ENCODE results near the gene FBRS.

The FBRS gene

DNA sequence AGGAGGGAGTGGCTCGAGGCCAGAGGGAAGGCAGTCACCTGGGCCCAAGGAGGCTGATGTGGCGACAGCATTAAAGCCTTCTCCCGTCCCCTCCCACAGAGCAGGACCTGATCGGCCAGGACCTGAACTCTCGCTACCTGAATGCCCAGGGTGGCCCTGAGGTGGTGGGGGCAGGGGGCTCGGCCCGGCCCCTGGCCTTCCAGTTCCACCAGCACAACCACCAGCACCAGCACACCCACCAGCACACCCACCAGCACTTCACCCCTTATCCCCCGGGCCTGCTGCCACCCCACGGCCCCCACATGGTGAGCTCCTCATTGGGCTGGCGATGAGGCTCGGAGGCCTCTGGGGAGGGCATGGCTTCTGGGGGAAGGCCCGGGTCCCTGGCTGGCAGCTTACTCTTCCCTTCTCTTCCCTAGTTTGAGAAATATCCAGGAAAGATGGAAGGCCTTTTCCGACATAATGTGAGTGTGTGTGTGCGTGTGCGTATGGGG, 6.4 kb downstream of the FBRS start:
- no peak for DNase-seq (ENCODE audit: low read depth)
- TF ChIP-seq, protein P1, sequence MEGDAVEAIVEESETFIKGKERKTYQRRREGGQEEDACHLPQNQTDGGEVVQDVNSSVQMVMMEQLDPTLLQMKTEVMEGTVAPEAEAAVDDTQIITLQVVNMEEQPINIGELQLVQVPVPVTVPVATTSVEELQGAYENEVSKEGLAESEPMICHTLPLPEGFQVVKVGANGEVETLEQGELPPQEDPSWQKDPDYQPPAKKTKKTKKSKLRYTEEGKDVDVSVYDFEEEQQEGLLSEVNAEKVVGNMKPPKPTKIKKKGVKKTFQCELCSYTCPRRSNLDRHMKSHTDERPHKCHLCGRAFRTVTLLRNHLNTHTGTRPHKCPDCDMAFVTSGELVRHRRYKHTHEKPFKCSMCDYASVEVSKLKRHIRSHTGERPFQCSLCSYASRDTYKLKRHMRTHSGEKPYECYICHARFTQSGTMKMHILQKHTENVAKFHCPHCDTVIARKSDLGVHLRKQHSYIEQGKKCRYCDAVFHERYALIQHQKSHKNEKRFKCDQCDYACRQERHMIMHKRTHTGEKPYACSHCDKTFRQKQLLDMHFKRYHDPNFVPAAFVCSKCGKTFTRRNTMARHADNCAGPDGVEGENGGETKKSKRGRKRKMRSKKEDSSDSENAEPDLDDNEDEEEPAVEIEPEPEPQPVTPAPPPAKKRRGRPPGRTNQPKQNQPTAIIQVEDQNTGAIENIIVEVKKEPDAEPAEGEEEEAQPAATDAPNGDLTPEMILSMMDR (IDR thresholded peaks at IDR 0.05; ENCODE audit: insufficient read depth, low read depth, low read length, missing control alignments) = no peak

DNA sequence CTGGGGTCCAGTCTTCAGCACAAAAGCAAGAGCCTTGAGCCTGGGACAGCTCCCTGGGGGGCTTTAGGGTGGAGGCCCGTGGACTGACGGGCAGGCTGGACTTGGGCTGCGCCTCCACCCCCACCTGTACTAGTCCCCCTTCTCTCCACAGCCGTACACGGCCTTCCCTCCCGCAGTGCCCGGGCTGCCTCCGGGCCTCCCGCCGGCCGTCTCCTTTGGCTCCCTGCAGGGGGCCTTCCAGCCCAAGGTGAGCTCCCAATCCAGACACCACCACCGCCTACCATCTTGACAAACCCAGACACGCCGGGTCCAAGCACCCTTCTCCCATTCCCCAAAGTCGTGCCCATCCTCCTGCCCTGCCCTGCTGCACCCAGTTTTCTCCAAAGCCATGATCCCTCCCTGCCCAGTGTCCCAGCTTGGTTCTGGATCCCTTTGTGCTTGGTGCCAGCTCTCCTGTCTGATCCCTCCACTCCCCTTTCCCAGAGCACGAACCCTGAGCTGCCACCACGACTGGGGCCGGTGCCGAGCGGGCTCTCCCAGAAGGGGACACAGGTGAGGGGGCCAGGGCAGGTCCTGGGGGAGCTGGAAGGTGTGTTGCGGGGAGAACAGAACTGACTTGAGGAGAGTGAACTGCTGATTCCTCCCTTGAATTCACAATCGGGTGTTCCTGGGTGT, 7.1 kb downstream of the FBRS start:
- no peak overlapping the region for H3K4me3 ChIP-seq (ENCODE audit: low read depth, low read length)
- no peak for DNase-seq (ENCODE audit: low read depth)
- TF ChIP-seq, protein P1 (IDR thresholded peaks at IDR 0.05; ENCODE audit: insufficient read depth, low read depth, low read length, missing control alignments) = no peak

More for the DNA sequence above, 6.4 kb downstream of the FBRS start:
- no peak overlapping the region for H3K4me3 ChIP-seq (ENCODE audit: low read depth, low read length)

DNA sequence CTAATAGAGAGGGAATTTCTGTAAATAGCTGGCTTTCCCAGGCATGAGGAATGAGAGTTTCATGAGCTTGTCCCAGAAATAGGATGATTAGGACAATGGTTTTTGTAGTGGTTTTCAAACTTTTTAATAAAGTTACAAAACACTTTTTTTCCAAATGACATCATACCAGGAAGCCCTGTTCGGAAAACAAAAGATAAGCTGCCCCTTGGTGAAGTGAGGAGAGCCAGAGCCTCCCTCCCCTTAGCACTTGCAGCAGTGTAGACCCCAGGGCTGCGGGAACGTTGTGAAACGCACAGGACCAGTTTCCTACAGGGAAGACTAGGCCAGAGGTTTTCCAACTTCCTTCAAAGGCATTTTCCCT, 7.6 kb downstream of the FBRS start:
- H3K4me3 ChIP-seq (ENCODE audit: low read depth, low read length) = no peak overlapping the region
- TF ChIP-seq, protein P1 (IDR thresholded peaks at IDR 0.05; ENCODE audit: insufficient read depth, low read depth, low read length, missing control alignments) = no peak
- DNase-seq (ENCODE audit: low read depth) = no peak

DNA sequence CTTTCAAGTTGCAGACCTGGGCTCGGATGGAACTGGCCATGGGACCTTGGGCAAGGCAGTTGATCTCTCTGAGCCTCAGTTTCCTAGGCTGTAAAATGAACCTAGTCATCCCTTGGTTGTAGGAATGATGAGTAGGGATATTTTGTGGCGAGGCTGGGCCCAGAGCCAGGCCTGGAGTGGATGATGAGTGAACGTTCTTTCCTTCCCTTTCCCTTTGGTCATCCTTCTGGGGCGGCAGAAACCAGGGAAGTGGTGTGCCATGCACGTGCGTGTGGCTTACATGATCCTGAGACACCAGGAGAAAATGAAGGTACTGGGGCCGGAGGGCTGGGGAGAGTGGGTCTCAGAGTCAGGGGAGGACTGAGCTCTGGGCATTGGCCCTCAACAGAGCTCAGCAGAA, 8.4 kb downstream of the FBRS start:
- TF ChIP-seq, protein P1 (IDR thresholded peaks at IDR 0.05; ENCODE audit: insufficient read depth, low read depth, low read length, missing control alignments) = no peak
- H3K4me3 ChIP-seq (ENCODE audit: low read depth, low read length) = no peak overlapping the region
- DNase-seq (ENCODE audit: low read depth) = no peak

DNA sequence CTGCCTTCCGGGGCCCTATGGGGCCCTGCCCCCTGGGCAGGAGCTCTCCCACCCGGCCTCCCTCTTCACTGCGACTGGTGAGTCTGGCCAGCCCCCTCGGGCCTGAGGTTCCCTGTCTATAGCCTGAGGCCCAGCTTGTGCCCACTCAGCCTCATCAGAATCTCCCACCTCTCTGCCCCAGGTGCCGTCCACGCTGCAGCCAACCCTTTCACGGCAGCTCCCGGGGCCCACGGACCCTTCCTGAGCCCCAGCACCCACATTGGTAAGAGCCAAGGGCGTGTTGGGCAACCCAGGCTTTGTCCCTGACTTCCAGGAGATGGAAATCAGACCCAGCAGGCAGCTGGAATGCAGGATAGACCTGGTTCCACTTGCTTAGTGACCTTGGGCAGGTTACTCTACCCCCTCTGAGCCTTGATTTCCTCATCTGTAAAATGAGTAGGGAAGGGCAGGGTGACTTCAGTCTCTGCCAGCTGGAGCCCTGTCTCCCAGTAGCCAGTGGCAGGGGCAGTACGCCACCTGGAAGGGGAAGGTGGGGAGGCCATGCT, 9.2 kb downstream of the FBRS start:
- no peak overlapping the region for H3K4me3 ChIP-seq (ENCODE audit: low read depth, low read length)
- no peak for DNase-seq (ENCODE audit: low read depth)
- TF ChIP-seq, protein P1 (IDR thresholded peaks at IDR 0.05; ENCODE audit: insufficient read depth, low read depth, low read length, missing control alignments) = no peak

DNA sequence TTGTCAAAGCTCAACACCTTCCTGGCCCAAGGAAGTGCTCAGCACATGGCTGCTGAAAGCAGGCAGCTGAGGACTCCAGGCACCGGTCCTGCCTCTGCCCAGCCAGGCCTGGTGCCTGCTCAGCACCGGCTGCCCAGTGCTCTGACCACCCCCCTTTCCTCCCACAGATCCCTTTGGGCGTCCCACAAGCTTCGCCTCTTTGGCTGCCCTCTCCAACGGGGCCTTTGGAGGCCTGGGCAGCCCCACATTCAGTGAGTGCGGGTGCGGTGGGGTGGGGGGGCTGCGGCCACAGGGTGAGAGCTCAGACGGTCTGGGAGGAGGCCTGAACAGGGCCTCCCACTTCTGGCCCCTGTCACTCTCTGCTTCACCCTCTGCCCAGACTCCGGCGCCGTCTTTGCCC, 10.2 kb downstream of the FBRS start:
- DNase-seq (ENCODE audit: low read depth) = no peak
- TF ChIP-seq, protein P1 (IDR thresholded peaks at IDR 0.05; ENCODE audit: insufficient read depth, low read depth, low read length, missing control alignments) = no peak
- no peak overlapping the region for H3K4me3 ChIP-seq (ENCODE audit: low read depth, low read length)
